Mononuclear cell (primary cell): ENCODE data around the gene NXPH4. TPM values are rescaled to one million over a fixed set of nuclear protein-coding genes. Genes with fewer than 3 reads are reported as not detected.

Source experiments
- H3K27me3 ChIP-seq: 2 replicates; pipeline ENCODE4 v1.6.0; 2011; ENCODE audit warnings: low read length, control low read depth; ENCODE audit not compliant: insufficient read depth
- H3K4me1 ChIP-seq: 2 replicates; pipeline ENCODE4 v1.5.1; 2011; ENCODE audit warnings: mild to moderate bottlenecking, low read length, control low read depth; ENCODE audit not compliant: insufficient read depth
- H3K4me3 ChIP-seq: 2 replicates; pipeline ENCODE4 v1.5.1; 2011; ENCODE audit warnings: mild to moderate bottlenecking, low read length, moderate library complexity
- H3K9me3 ChIP-seq: 2 replicates; pipeline ENCODE4 v1.5.1; 2011; ENCODE audit warnings: low read depth, mild to moderate bottlenecking, control low read depth, low read length
- total RNA-seq: library from RNA; depleted of rRNA; stranded (reverse); fragments of >200 nt; gene quantifications from one replicate; pipeline ENCODE4 v1.2.3, GENCODE V29; 2012

Gene NXPH4
- total RNA-seq, 1 donor, result not detected

- peaks cover 47% of the 10 kb centered on the region for H3K4me1 ChIP-seq
- no peaks in the 10 kb centered on the region for H3K9me3 ChIP-seq
- peaks cover 80% of the 10 kb centered on the region for H3K27me3 ChIP-seq
- H3K4me3 ChIP-seq, result no peak overlapping the region
Observed at GRCh38 chr12:57216921-57217879, 606 bp downstream of the NXPH4 start.

GRCh38 chr12:57218030-57218853 lies 1.6 kb downstream of the NXPH4 start:
- Histone ChIP-seq H3K27me3 (peaks cover 91% of the 10 kb centered on the region), H3K4me1 (peaks cover 51% of the 10 kb centered on the region), H3K4me3 (no peak overlapping the region), H3K9me3 (no peaks in the 10 kb centered on the region)

GRCh38 chr12:57219205-57219992 lies 2.8 kb downstream of the NXPH4 start:
- Histone ChIP-seq H3K4me3 (no peak overlapping the region), H3K27me3 (peaks cover 91% of the 10 kb centered on the region), H3K9me3 (no peaks in the 10 kb centered on the region), H3K4me1 (peaks cover 44% of the 10 kb centered on the region)

- peaks cover 91% of the 10 kb centered on the region for H3K27me3 ChIP-seq
- no peak overlapping the region for H3K4me3 ChIP-seq
- H3K9me3 ChIP-seq, result no peaks in the 10 kb centered on the region
- peaks cover 45% of the 10 kb centered on the region for H3K4me1 ChIP-seq
Observed at GRCh38 chr12:57219993-57220754, 3.6 kb downstream of the NXPH4 start.

- Histone ChIP-seq H3K9me3 (no peaks in the 10 kb centered on the region), H3K4me3 (no peak overlapping the region), H3K27me3 (peaks cover 91% of the 10 kb centered on the region), H3K4me1 (peaks cover 45% of the 10 kb centered on the region)
Observed at GRCh38 chr12:57220770-57221168, 4.2 kb downstream of the NXPH4 start.

- Histone ChIP-seq H3K4me1 (peaks cover 43% of the 10 kb centered on the region), H3K4me3 (no peak overlapping the region), H3K9me3 (no peaks in the 10 kb centered on the region), H3K27me3 (peaks cover 91% of the 10 kb centered on the region)
Observed at GRCh38 chr12:57221169-57221917, 4.7 kb downstream of the NXPH4 start.

- no peak overlapping the region for H3K4me3 ChIP-seq
- peaks cover 92% of the 10 kb centered on the region for H3K27me3 ChIP-seq
- peaks cover 44% of the 10 kb centered on the region for H3K4me1 ChIP-seq
- no peaks in the 10 kb centered on the region for H3K9me3 ChIP-seq
Observed at GRCh38 chr12:57222286-57223190, 5.9 kb downstream of the NXPH4 start.

- Histone ChIP-seq H3K4me3 (no peak overlapping the region), H3K4me1 (peaks cover 43% of the 10 kb centered on the region), H3K27me3 (peaks cover 86% of the 10 kb centered on the region), H3K9me3 (no peaks in the 10 kb centered on the region)
Observed at GRCh38 chr12:57223191-57224165, 6.9 kb downstream of the NXPH4 start.

- H3K4me1 ChIP-seq, result peaks cover 50% of the 10 kb centered on the region
- H3K9me3 ChIP-seq, result no peaks in the 10 kb centered on the region
- H3K27me3 ChIP-seq, result peaks cover 77% of the 10 kb centered on the region
- H3K4me3 ChIP-seq, result no peak overlapping the region
Observed at GRCh38 chr12:57224278-57224972, 7.8 kb downstream of the NXPH4 start.

GRCh38 chr12:57224973-57225679 lies 8.5 kb downstream of the NXPH4 start:
- Histone ChIP-seq H3K27me3 (peaks cover 71% of the 10 kb centered on the region), H3K9me3 (no peaks in the 10 kb centered on the region), H3K4me3 (no peak overlapping the region), H3K4me1 (peaks cover 57% of the 10 kb centered on the region)

GRCh38 chr12:57225680-57226210 lies 9.2 kb downstream of the NXPH4 start:
- no peaks in the 10 kb centered on the region for H3K9me3 ChIP-seq
- peaks cover 63% of the 10 kb centered on the region for H3K4me1 ChIP-seq
- H3K27me3 ChIP-seq, result peaks cover 68% of the 10 kb centered on the region
- no peak overlapping the region for H3K4me3 ChIP-seq
